Measurements from ENCODE around the gene TUBG1.

DNA sequence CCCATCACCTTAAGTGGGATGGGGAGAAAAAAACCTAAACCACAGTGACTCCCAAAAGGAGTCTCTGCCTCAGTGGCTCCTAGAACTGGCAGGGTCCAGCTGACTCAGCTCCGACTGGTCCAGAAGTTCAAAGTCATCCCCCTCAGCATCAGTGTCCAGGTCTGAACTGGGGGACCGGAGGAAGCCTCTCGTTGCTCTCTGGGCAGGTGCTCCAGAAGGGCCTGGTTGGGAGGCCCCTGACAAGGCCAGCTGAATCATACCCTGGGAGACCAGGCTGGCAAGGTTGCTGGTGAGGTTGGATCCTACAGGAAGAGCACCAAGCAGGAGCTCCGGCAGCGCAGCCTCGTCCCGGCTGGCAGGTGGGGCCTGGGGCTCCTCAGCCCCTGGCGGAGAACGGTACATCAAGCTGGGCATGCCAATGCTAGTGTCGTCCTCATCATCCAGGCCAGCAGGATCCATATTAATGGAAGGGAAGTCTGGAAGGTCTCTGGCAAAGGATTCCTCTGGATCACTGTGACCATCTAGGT, 27.7 kb upstream of the TUBG1 start:
- TF ChIP-seq, protein P1, sequence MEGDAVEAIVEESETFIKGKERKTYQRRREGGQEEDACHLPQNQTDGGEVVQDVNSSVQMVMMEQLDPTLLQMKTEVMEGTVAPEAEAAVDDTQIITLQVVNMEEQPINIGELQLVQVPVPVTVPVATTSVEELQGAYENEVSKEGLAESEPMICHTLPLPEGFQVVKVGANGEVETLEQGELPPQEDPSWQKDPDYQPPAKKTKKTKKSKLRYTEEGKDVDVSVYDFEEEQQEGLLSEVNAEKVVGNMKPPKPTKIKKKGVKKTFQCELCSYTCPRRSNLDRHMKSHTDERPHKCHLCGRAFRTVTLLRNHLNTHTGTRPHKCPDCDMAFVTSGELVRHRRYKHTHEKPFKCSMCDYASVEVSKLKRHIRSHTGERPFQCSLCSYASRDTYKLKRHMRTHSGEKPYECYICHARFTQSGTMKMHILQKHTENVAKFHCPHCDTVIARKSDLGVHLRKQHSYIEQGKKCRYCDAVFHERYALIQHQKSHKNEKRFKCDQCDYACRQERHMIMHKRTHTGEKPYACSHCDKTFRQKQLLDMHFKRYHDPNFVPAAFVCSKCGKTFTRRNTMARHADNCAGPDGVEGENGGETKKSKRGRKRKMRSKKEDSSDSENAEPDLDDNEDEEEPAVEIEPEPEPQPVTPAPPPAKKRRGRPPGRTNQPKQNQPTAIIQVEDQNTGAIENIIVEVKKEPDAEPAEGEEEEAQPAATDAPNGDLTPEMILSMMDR (IDR thresholded peaks at IDR 0.05 in 8 of 11, conservative IDR thresholded peaks at IDR 0.05 in 3 of 11): no peak
- TF ChIP-seq POLR2AphosphoS5 (IDR thresholded peaks at IDR 0.05) (peak in 2 of 3 donors; percentile 10 to 62), POLR2A (IDR thresholded peaks at IDR 0.05) (no peak)

Data from spleen (tissue), 7 donors.